HAP-1 (cell line): ENCODE results near the gene DLK1.

ENCODE experiments used
- DNase-seq, 2 experiments: peaks; one replicate each; pipeline ENCODE4 v3.0.0-alpha.2; 2016 to 2020; ENCODE audit warnings: low spot score in 2 of 2
- H3K27me3 ChIP-seq: fragments of 250-450 bp; sonication (Bioruptor Pico); 2 replicates; pipeline ENCODE4 v1.5.1; 2020; ENCODE audit warnings: low read depth, mild to moderate bottlenecking, moderate library complexity
- H3K36me3 ChIP-seq: fragments of 250-450 bp; sonication (Bioruptor Pico); replicated peaks from 2 replicates; pipeline ENCODE4 v1.5.1; 2020; ENCODE audit warnings: mild to moderate bottlenecking
- H3K4me1 ChIP-seq: fragments of 250-450 bp; sonication (Bioruptor Pico); 2 replicates; pipeline ENCODE4 v1.5.1; 2020; ENCODE audit warnings: mild to moderate bottlenecking
- H3K4me3 ChIP-seq: fragments of 250-450 bp; sonication (Bioruptor Pico); 2 replicates; pipeline ENCODE4 v1.5.1; 2020; ENCODE audit warnings: mild to moderate bottlenecking, moderate library complexity
- H3K9me3 ChIP-seq: fragments of 250-450 bp; sonication (Bioruptor Pico); 2 replicates; pipeline ENCODE4 v1.5.1; 2020; ENCODE audit warnings: mild to moderate bottlenecking, moderate library complexity
- in situ Hi-C: fragments of 300-500 bp; cut with MboI; formaldehyde crosslinking; loops from 3 replicates; pipeline ENCODE4 v1.14.3; 2020; ENCODE audit warnings: low sequenced_read_pairs, inconsistent platforms, mixed read lengths

Gene DLK1

DNA sequence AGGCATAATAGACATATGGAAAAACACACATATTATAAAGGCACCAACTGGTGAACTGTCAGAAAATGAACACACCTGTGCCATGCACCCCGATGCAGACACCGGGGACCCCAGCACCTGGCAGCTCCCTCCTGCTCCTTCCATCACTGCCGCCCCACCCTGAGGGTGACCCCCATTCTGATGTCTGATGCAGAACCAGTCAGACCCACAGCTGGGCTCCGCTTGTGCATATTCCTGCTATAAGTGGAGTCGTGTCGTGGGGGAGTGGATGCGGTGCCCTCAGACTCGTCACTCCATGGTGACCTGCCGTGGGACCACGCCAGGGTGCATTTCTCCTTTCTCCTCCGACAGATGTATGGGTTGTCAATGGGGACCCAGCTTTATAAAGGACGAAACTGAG, 53.6 kb downstream of the DLK1 start:
- Histone ChIP-seq H3K4me1 (no peaks in the 10 kb centered on the region), H3K27me3 (no peaks in the 10 kb centered on the region), H3K4me3 (no peak overlapping the region), H3K36me3 (no peaks in the 10 kb centered on the region), H3K9me3 (no peaks in the 10 kb centered on the region)
- DNase-seq: no peak
- in situ Hi-C loops: no loop called here

DNA sequence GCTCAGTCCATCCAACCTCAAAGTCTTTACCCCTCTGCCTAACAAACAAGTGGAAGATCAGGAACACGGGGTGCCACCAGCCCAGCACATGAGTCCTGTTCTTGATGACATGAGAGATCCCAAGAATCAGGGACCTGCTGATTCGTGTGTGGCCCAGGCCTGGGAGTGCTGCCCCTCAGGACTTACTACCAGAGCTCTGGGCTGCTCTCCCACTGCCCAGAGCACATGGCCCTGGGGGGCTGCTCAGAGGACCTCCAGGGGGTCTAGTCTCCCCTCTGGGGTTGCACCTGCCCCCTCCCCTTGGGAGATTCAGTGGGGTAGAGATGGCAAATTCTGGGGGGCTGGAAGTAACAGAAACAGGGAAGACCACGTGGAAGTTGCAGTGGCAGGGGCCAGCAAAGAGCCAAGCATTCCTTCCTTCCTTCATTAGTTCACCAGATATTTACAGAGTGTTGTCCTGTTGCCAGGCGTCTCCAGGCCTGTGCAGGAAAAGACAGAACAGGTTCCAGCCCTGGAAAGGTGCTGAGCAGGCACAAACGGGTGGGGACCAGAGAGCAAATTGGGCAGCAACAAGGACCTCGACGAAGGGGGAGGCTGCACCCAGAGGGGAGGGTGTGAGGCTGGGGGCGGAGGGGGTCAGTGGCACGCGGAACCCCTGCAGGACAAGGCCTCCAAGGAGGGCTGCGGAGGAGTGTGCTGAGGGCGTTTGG, 54.1 kb downstream of the DLK1 start:
- Histone ChIP-seq H3K27me3 (no peaks in the 10 kb centered on the region), H3K36me3 (no peaks in the 10 kb centered on the region), H3K9me3 (no peaks in the 10 kb centered on the region), H3K4me1 (no peaks in the 10 kb centered on the region), H3K4me3 (no peak overlapping the region)
- no peak for DNase-seq
- in situ Hi-C loops: no loop called here

DNA sequence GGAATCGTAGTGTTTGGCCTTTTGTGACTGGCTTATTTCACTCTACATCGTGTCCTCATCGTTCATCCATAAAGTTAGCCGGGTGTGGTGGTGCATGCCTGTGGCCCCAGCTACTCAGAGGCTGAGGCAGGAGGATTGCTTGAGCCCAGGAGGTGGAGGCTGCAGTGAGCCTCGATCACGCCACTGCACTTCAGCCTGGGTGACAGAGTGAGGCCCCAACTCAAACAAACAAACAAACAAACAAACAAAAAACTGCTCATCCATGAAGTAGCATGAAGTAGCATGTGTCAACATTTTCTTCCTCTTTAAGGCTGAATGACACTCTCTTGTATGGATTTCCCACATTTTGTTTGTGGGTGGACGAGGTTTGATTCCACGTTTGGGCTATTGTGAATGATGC, 55.3 kb downstream of the DLK1 start:
- no peaks in the 10 kb centered on the region for H3K36me3 ChIP-seq
- in situ Hi-C loops: no loop called here
- H3K9me3 ChIP-seq: no peaks in the 10 kb centered on the region
- DNase-seq: no peak
- H3K4me1 ChIP-seq: no peaks in the 10 kb centered on the region
- no peaks in the 10 kb centered on the region for H3K27me3 ChIP-seq
- H3K4me3 ChIP-seq: no peak overlapping the region

DNA sequence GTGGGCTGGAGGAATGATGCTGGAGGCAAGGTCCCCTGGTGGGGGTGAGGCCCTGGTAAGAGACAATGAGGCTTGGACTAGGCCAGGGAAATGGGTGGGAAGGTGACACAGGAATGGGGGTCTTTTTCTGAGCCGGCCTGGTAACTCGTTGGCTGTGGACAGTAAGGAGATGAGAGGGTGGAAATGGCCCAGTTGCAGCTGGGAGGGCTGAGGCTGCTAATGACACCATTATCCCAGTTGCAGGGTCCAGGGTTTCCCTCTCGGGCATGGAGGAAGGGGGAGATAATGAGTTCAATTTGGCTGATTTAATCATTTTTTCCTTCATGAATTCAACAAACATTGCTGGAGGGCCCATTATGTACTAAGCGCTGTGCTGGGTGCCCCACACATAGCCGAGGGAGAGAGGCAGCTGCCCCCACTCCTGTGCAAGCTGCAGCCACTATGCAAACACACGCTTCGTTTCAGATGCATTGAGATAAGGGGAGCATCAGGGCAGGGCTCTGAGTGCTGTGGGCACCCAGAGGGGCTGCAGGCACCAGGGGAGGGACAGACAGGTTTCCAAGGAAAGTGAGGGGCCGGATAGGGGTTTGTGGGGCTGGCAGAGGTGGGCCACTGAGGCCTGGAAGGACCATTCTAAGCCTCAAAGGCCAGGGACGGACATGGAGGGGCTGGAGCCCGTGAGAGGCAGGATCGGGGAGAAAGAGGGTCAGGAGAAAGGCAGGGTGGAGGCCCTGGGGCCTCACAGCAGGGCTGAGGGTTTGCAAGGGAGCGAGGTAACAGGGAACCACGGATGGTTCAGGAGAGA, 56.0 kb downstream of the DLK1 start:
- H3K36me3 ChIP-seq: no peaks in the 10 kb centered on the region
- no peak overlapping the region for H3K4me3 ChIP-seq
- no peaks in the 10 kb centered on the region for H3K9me3 ChIP-seq
- no peaks in the 10 kb centered on the region for H3K27me3 ChIP-seq
- H3K4me1 ChIP-seq: no peaks in the 10 kb centered on the region
- DNase-seq: no peak
- in situ Hi-C loops: no loop called here

DNA sequence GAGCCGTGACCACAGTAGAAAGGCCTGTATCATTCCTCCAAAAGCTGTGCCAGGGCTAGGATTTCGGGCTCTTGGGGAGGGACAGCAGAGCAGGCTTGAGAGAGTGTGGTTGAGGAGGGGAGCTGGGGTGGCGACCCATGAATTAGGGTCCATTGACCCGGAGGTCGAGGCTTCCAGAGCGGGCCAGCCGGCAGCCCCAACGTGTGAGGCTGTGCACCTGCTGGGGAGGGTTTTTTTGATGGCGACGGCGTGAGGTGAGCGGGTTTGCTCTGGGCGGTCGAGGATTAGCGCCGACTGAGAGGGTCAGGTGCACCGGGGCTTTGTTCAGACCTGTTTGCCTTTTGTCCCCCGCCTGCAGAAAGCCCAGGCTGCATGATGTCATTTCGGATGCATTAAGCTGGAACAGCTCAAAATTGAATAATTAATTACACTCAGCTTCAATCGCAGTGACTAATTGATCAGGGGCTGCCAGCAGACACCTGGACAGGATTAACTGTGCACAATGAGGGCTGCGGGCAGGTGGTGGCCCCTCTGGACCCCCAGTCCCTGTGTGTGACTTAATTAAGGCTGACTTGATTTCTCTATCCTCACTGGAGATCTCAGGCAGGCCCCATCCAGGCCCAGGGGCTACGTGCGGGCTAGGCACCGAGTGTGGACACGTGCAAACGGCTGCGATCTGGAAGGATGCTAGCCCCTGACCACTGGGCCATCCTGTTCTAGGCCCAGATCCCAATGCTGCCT, 57.1 kb downstream of the DLK1 start:
- H3K4me1 ChIP-seq: no peaks in the 10 kb centered on the region
- no peaks in the 10 kb centered on the region for H3K27me3 ChIP-seq
- H3K9me3 ChIP-seq: no peaks in the 10 kb centered on the region
- DNase-seq: peak in 1 of 2 experiments; percentile 23
- in situ Hi-C loops: no loop called here
- H3K36me3 ChIP-seq: no peaks in the 10 kb centered on the region
- no peak overlapping the region for H3K4me3 ChIP-seq

DNA sequence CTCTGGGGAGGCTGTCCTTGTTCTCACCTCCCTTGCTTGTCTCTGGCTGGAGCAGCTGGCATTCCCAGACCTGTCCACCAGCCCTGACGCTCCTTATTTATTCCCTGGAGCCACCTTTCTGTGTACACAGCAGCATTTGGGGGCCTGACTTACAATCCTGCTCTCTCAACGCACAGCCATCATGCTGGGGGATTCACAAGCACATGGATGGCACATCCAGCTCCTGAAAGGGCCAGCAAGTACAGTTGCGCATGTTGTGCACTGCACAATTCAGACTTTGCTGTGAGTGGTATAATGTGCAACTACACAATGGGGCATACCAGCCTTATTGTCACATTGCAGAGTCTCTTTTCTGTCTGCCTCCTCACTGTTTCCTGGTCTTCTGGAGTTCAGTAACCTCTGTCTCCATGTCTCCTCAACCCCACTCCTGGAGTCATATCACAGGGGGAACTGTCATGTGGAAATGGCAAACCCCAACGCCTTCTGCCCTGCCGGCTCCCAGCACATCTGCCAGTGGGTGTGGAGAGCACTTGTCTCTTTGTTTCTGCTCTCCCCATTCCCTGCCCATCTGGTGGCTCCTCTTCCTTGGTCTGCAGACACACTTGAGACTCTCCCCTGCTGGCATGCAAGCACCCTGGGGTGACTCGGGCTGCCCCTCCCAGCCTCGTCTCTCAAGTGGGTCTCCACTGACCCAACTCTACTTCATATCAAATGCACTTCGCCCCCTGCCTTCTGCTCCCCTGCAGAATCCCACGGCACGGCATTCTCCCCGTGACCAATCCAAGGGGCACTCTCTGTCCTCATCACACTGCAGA, 58.0 kb downstream of the DLK1 start:
- no peaks in the 10 kb centered on the region for H3K36me3 ChIP-seq
- no peaks in the 10 kb centered on the region for H3K9me3 ChIP-seq
- H3K4me3 ChIP-seq: no peak overlapping the region
- no peak for DNase-seq
- H3K4me1 ChIP-seq: no peaks in the 10 kb centered on the region
- in situ Hi-C loops: no loop called here
- no peaks in the 10 kb centered on the region for H3K27me3 ChIP-seq

DNA sequence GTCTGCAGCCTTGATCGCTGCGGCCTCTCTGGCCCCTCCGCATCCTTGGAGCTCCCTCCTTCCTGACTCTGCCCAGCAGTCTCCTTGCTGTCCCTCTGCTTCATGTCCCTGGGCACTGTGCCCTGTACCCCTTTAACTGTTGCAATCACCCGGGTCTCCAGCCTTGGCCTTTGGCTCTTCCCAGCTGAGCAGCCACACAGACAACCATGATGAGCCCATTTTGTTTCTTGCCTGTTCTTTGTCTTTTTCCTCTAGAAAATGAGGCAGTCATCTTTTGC, 58.6 kb downstream of the DLK1 start:
- Histone ChIP-seq H3K4me3 (no peak overlapping the region), H3K36me3 (no peaks in the 10 kb centered on the region), H3K4me1 (no peaks in the 10 kb centered on the region), H3K27me3 (no peaks in the 10 kb centered on the region), H3K9me3 (no peaks in the 10 kb centered on the region)
- no peak for DNase-seq
- in situ Hi-C loops: no loop called here

DNA sequence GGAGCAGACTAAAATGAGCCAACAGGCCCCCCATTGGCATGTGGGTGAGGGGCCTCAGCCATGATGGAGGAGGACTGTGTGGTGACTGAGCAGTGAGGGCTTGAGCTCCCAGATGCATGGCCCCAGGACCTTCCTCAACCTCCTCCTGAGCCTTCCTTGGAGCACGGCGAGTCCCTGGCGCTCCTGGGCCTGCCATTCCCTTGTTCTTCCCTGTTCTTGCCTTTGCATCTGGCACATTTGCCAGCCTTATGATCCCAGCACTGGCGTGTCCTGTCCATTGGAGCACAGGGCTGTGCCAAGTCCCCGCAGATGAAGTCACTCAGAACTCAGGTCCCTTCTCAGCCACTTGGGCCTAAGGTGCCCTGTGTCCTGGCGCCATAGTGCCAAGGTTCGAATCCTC, 58.9 kb downstream of the DLK1 start:
- no peaks in the 10 kb centered on the region for H3K36me3 ChIP-seq
- in situ Hi-C loops: no loop called here
- no peaks in the 10 kb centered on the region for H3K9me3 ChIP-seq
- no peaks in the 10 kb centered on the region for H3K27me3 ChIP-seq
- H3K4me3 ChIP-seq: no peak overlapping the region
- no peaks in the 10 kb centered on the region for H3K4me1 ChIP-seq
- no peak for DNase-seq

DNA sequence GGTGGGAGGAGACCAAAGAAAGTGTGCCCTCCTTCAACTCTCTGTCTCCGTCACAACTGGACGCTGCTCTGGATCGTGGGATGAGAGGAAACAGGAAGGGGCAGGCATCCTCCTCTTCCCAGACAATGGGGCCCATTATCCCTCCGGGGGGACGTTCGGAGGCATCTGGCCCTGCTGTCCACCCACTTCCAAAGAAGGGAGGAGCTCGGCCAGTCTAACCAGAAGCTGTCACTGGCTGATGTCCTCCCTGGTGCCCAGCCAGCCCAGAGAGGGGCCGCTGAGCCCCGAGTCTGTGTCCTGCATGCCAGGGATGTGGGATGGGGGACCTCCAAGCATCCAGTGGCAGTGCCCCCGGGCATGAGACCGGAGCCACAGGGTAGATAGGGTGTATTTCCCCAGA, 59.4 kb downstream of the DLK1 start:
- in situ Hi-C loops: no loop called here
- no peaks in the 10 kb centered on the region for H3K4me1 ChIP-seq
- no peak for DNase-seq
- no peaks in the 10 kb centered on the region for H3K36me3 ChIP-seq
- no peaks in the 10 kb centered on the region for H3K9me3 ChIP-seq
- no peaks in the 10 kb centered on the region for H3K27me3 ChIP-seq
- no peak overlapping the region for H3K4me3 ChIP-seq

DNA sequence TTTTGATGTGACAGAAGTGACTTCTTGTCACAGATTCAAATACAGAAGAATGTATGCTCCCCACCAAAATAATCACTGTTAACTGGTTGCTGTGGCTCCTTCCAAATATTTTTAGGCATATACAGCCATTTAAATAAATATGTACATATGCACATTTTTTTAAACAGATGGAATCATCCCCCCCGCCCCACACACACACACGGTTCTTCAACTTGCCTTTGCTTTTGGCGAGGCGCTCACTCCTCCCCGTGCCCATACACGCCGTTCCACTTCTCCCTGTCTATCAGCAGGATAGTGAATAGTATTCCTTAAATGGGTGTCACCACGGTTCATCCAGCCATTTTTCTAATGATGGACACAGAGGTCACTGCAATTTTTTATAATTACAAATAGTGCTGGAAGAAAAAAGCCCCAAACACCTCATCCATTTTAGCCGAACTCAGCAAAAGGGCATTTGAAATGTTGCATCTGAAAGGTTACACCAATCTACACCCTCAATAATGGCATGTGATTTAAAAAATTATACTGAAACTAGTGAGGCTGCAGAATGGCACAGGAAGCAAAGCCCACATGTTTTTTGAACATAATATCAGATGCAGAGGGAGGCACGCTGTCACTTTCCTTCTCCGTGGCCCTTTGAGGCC, 60.0 kb downstream of the DLK1 start:
- Histone ChIP-seq H3K27me3 (no peaks in the 10 kb centered on the region), H3K4me1 (no peaks in the 10 kb centered on the region), H3K4me3 (no peak overlapping the region), H3K36me3 (no peaks in the 10 kb centered on the region), H3K9me3 (no peaks in the 10 kb centered on the region)
- in situ Hi-C loops: no loop called here
- no peak for DNase-seq

DNA sequence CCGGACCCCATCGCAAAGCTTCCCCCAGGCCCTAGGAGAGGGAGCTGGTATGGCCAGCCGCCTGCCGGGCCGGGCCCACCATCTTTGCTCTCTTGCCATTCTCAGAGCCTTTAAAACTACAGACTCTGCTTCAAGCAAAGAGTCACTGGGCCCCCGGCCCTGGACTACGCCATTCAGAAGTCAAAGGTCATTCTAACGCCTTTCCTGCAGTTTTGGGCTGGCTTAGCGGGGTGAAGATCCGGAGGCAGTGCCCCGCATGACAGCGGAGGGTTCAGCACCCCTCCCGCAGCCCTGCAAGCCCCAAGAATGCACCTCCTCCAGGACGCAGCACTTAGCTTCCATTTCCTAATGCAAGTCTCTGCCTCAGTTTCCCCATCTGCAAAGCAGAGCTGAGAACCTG, 61.0 kb downstream of the DLK1 start:
- no peaks in the 10 kb centered on the region for H3K36me3 ChIP-seq
- no peaks in the 10 kb centered on the region for H3K27me3 ChIP-seq
- in situ Hi-C loops: no loop called here
- no peak overlapping the region for H3K4me3 ChIP-seq
- H3K4me1 ChIP-seq: no peaks in the 10 kb centered on the region
- no peaks in the 10 kb centered on the region for H3K9me3 ChIP-seq
- DNase-seq: no peak
